ENCODE results near the gene ARHGAP42. TPM values are rescaled to one million over a fixed set of nuclear protein-coding genes. Genes with fewer than 3 reads are reported as not detected.

The ARHGAP42 gene
- polyA plus RNA-seq, 3 donors = 0.13 TPM; not detected in 2

- H2AFZ ChIP-seq (ENCODE audit: insufficient read depth, low read depth, low read length, poor library complexity, severe bottlenecking) = no peak overlapping the region
- intact Hi-C loops (cut with micrococcal nuclease) = no loop called here
Measured at GRCh38 chr11:101014600-101015285, 327.7 kb downstream of the ARHGAP42 start.

GRCh38 chr11:101019870-101020269 lies 332.8 kb downstream of the ARHGAP42 start:
- Histone ChIP-seq H3K79me2 (ENCODE audit: insufficient read depth, low read length) (no peaks in the 10 kb centered on the region), H3K27ac (ENCODE audit: low read depth in 1 of 2, low read length in 2 of 2) (no peak overlapping the region), H3K27me3 (ENCODE audit: control insufficient read depth in 2 of 2, insufficient read depth in 2 of 2, low read length in 2 of 2) (no peaks in the 10 kb centered on the region), H3K4me2 (replicated peaks; ENCODE audit: extremely low read depth, low read length, poor library complexity, severe bottlenecking) (no peak overlapping the region), H3K4me3 (replicated peaks in 1 of 3; ENCODE audit: low read depth in 2 of 3, low read length in 3 of 3) (no peak overlapping the region), H4K20me1 (ENCODE audit: insufficient read depth, low read length) (no peaks in the 10 kb centered on the region), H3K9ac (ENCODE audit: insufficient read depth, low read length, poor library complexity, severe bottlenecking) (no peak overlapping the region), H3K36me3 (replicated peaks in 1 of 2; ENCODE audit: control insufficient read depth in 1 of 2, insufficient read depth in 2 of 2, low read length in 2 of 2) (no peaks in the 10 kb centered on the region), H3K4me1 (ENCODE audit: control insufficient read depth in 1 of 2, insufficient read depth in 2 of 2, low read length in 2 of 2) (no peaks in the 10 kb centered on the region), H2AFZ (ENCODE audit: insufficient read depth, low read depth, low read length, poor library complexity, severe bottlenecking) (no peak overlapping the region), H3K9me3 (replicated peaks in 1 of 2; ENCODE audit: control insufficient read depth in 1 of 2, insufficient read depth in 1 of 2, low read length in 2 of 2) (no peaks in the 10 kb centered on the region)
- no peak overlapping the region for H3K4me3 Mint-ChIP-seq
- intact Hi-C loops (cut with micrococcal nuclease) = no loop called here
- no peak overlapping the region for H3K27ac Mint-ChIP-seq
- no peaks in the 10 kb centered on the region for H3K36me3 Mint-ChIP-seq
- DNase-seq = no peak
- H3K27me3 Mint-ChIP-seq (ENCODE audit: low read depth in 3 of 3) = no peaks in the 10 kb centered on the region
- WGBS (ENCODE audit: insufficient coverage) = no CpG with 5 or more reads among the region's 1 CpG
- no peak for TF ChIP-seq CTCF (IDR thresholded peaks at IDR 0.05)
- H3K4me1 Mint-ChIP-seq = no peaks in the 10 kb centered on the region
- H3K9me3 Mint-ChIP-seq = peaks cover 0 to 1% (median 0%) of the 10 kb centered on the region in 7 donors

More at GRCh38 chr11:101014600-101015285, 327.7 kb downstream of the ARHGAP42 start:
- Mint-ChIP-seq H3K4me3 (no peak overlapping the region), H3K9me3 (peaks cover 0 to 3% (median 0%) of the 10 kb centered on the region in 7 donors), H3K4me1 (peaks cover 3% of the 10 kb centered on the region), H3K36me3 (no peaks in the 10 kb centered on the region), H3K27ac (no peak overlapping the region), H3K27me3 (ENCODE audit: low read depth in 3 of 3) (no peaks in the 10 kb centered on the region)
- H4K20me1 ChIP-seq (ENCODE audit: insufficient read depth, low read length) = no peaks in the 10 kb centered on the region
- H3K27me3 ChIP-seq (ENCODE audit: control insufficient read depth in 2 of 2, insufficient read depth in 2 of 2, low read length in 2 of 2) = no peaks in the 10 kb centered on the region
- peaks cover 5 to 6% of the 10 kb centered on the region in 2 donors for H3K4me1 ChIP-seq (ENCODE audit: control insufficient read depth in 1 of 2, insufficient read depth in 2 of 2, low read length in 2 of 2)
- no peaks in the 10 kb centered on the region for H3K36me3 ChIP-seq (replicated peaks in 1 of 2; ENCODE audit: control insufficient read depth in 1 of 2, insufficient read depth in 2 of 2, low read length in 2 of 2)
- no peak overlapping the region for H3K4me2 ChIP-seq (replicated peaks; ENCODE audit: extremely low read depth, low read length, poor library complexity, severe bottlenecking)
- no peak overlapping the region for H3K27ac ChIP-seq (ENCODE audit: low read depth in 1 of 2, low read length in 2 of 2)
- TF ChIP-seq CTCF (IDR thresholded peaks at IDR 0.05) = no peak
- H3K9ac ChIP-seq (ENCODE audit: insufficient read depth, low read length, poor library complexity, severe bottlenecking) = no peak overlapping the region
- H3K4me3 ChIP-seq (replicated peaks in 1 of 3; ENCODE audit: low read depth in 2 of 3, low read length in 3 of 3) = no peak overlapping the region
- no peaks in the 10 kb centered on the region for H3K79me2 ChIP-seq (ENCODE audit: insufficient read depth, low read length)
- no peak for DNase-seq
- no peaks in the 10 kb centered on the region for H3K9me3 ChIP-seq (replicated peaks in 1 of 2; ENCODE audit: control insufficient read depth in 1 of 2, insufficient read depth in 1 of 2, low read length in 2 of 2)

Data from CD14-positive monocyte (primary cell).